CD4-positive, alpha-beta T cell treated with Interferon gamma for 1 hour (primary cell): Measurements from ENCODE around the gene DOK6.

Source experiments
- DNase-seq: peaks from one replicate; pipeline ENCODE4 v3.0.0-alpha.2; 2020

Gene DOK6

GRCh38 chr18:69880083-69880482 lies 479.4 kb downstream of the DOK6 start:
- no peak for DNase-seq

- no peak for DNase-seq
These were observed 482.4 kb downstream of the DOK6 start for GRCh38 chr18:69882965-69883668.

GRCh38 chr18:69883781-69884180 lies 483.1 kb downstream of the DOK6 start:
- DNase-seq: no peak

- DNase-seq: no peak
These were observed 484.7 kb downstream of the DOK6 start for GRCh38 chr18:69885355-69885754.

DNA sequence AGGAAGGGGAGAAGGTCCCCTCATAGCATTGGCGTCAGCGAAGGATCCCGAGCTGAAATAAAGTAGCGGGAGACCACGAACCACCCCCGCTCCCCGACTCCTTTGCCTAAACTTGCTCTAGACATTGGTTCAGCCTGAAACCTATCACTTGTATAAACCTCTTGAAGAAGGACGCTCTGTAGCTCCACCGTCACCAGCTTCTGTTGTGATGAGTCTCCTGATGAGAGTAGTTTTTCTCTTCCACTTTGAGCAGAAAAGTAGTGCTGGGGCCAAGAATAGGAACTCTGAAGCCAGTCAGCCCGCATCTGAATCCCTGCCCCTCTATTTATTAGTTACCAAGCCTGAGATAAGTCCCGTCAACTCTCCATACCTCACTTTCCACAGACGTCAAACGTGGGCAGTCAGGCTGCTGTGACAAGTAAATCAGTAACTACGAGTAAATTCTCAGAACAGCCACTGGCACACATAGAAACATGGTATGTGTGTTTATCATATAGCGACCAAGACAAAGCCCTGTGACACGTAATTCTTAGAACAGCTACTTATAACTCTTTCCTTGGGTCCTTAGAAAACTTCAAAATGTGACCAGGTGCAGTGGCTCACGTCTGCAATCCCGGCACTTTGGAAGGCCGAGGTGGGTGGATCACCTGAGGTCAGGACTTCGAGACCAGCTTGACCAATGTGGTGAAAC lies 485.3 kb downstream of the DOK6 start:
- DNase-seq: no peak

DNA sequence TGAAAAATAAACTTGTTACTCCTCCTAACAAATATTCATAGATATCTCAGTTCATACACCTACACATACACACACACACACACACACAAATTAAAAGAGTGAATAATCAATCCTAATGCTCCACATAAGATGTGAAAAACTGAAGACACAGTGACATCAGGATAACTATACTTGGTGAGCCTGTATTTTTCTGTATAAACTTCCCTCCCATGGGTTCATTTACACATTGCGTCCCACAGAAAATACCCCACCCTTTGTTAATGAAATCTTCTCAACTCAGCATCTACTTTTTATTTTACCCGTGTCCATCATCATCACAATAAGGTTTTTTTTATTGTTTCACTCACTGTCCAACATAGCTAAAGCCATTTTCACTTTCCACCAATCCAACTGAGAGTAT lies 486.6 kb downstream of the DOK6 start:
- DNase-seq: no peak

- DNase-seq: no peak
These were observed 488.3 kb downstream of the DOK6 start for GRCh38 chr18:69889009-69889408.

GRCh38 chr18:69890558-69890957 lies 489.9 kb downstream of the DOK6 start:
- DNase-seq: no peak

DNA sequence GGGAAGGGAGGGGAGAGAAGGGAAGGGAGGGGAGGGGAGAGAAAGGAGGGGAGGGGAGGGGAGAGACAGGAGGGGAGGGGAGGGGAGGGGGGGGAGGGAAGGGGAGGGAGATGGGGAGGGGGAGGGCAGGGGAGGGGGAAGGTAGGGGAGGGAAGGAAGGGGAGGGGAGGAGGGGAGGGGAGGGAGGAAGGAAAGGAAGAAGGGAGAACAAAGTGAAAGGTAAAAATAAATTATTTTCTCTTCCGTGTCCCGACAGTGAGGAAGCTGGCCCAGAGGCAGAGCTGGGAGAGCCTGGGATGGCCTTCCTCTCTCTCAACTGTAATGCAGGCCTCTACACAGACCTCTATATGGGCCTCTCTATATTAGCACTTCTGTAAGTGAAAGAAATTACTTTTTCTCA lies 493.8 kb downstream of the DOK6 start:
- no peak for DNase-seq

DNA sequence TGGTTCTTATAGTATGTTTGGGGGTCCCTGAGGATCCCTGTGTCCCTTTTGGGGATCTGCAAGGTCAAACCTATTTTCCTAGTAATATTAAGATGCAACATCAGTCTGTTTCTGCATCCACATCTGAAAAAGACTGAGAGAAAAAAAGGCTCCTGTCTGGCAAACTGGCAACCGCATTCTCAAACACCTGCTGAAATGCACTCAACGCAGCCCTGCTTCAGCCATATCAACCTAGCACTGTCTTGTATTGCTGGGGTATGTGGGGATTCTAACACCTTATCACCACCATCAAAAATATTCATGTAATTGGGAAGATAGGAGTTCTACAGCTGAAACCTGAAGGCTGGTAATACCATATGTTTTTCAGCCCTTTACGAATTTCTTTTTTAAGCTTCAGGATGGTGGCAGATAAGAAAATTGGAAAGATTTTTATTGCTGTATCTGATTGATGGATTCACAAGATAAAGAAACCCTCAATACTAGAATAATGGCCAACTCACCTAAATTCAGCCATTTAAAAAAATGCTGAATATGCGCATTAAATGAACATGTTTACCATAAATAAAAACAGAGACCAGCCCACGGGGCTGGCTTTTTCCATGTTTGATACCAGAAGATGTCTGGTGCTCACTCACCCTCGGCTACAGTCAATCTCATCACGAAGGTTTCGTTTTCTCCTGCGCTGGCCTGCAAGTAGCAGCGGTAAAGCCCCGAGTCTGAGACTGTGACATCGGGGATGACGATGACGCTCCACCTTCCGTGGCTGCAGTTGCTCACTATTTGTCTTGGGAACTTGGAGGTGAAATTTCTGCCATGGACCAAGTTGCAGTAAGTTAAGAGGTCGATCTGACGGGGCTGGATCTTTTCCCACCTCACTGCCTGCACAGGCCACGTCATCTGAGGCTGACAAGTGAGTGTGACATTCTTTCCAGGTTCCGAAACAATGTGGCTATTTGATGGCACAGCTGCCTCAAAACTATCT lies 494.7 kb downstream of the DOK6 start:
- peak; percentile 54 for DNase-seq

GRCh38 chr18:69897397-69898108 lies 496.9 kb downstream of the DOK6 start:
- no peak for DNase-seq

DNA sequence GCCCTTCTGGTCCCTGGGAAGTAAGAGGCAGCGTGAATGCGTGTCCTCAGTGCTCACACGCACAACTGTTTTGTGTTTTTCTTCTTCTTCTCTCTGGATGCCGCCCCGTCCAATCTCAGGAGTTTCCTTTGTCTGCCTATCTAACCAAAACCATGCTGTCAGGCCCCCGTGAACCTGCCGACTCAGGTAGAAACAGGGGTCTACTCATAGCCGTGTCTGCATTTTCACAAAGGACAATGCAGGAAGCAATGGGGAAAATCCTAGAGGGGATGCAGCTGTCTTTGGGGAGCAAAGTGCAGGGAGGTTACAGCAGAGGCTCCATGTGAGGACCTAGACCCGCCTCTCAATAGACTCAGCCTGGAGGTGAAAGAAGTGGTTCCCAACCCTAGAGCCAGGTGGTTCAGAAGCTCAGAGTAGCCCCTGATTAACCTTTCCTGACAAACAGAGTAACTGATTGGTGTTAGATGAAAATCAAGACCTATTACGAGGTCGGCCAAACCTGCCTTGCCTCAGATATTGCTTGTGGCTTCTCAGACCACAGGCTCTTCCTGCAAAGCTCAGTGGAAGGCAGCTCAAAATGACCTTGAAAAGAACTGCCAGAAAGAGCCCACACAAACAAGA lies 497.7 kb downstream of the DOK6 start:
- no peak for DNase-seq
